DMS79 treated with DMSO at 0.1 percent for 48 hours (cell line): ENCODE data around the gene KCNJ5.

ENCODE experiments used
- DNase-seq: peaks from one replicate; lab custom pipeline; 2025; lab: John Stamatoyannopoulos, UW

KCNJ5 gene

DNA sequence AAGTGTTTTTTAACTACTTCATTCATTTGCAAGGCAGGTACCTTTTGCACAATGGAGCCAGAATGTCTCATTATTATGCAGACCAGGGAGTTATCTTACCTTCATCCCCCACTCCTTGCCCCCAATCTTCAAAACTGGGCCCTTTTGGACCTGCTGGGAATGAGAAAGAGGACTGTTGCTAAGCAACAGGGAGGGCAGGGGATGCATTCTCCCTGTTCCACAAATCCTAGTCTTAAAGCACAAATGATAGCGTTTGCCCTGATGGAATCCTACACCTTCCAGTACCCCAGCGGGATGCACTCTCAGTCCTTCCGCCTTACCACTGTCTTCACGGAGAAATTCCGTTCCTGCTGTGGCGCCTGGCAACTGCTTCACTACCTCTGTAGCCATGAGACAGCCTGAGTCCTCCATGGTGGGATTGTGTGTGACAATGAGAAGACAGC is 20.0 kb upstream of the KCNJ5 start:
- DNase-seq: no peak

- DNase-seq: no peak
Measured at GRCh38 chr11:128872094-128872493, 19.1 kb upstream of the KCNJ5 start.

DNA sequence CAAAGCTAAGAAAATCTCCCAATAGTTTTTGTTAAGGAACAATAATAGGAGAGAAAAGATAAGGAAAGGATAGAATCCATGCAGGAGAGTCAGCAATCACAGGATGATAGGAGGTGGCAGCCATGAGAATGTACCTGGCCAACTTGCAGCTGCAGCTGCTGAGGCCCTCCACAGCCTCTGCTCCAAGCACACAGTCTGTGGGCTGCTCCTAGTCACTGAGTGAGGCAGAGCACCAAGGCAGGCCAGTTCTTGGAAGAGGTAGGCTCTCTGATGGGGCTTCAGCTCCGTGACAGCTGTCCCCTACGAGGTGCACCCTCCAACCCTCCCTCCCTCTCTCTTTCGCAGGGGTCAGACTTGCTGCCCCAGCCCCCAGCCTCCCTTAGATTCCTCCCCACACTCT is 18.6 kb upstream of the KCNJ5 start:
- no peak for DNase-seq

- DNase-seq: no peak
Measured at GRCh38 chr11:128874427-128874826, 16.7 kb upstream of the KCNJ5 start.

DNA sequence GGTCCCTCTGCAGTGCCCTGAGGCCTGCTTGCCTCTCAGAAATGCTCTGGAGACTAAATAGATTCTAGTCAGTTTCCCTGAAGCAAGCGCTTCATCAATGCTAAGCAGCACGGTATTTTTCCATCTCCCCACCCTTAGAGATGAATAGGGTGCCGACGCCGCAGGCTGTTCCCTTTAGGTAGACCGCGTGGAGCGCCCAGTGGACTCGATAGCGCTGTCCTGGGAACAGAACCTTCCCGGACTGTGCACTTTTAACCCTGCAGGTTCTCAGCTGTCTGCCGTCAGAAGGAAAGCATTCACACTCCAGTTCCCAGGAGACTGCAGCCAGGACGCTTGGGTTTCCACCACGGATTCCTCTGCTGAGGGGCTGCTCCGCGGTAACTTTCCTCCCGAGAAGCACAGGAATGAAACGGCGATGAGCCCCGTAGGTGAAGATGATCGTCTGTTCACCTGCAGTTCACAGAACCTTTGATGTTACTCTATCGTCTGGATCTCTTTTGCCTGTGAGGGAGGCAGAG is 15.0 kb upstream of the KCNJ5 start:
- DNase-seq: no peak

- no peak for DNase-seq
Measured at GRCh38 chr11:128877726-128878125, 13.4 kb upstream of the KCNJ5 start.

- no peak for DNase-seq
Measured at GRCh38 chr11:128878455-128878854, 12.7 kb upstream of the KCNJ5 start.

DNA sequence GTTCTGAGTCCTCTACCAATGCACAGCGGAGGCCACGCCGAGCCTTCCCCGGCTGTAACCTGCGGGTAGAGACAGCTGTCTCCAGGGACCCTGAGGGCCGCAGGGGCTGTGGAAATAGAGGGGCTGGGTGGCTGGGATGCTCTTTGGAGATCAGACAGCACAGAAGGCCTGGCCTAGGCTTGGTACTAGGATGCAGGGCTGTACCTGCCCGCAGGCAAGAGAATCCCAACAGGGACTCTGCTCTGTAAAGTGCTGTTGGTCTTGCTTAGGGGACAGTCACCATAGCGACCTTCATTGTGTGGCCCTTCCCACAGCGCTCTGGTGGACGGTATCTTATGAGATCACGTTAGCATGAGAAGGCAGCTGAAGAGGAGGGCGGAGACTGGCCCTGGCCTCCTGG is 11.3 kb upstream of the KCNJ5 start:
- DNase-seq: peak; percentile 23

GRCh38 chr11:128881221-128881620 is 9.9 kb upstream of the KCNJ5 start:
- DNase-seq: no peak

GRCh38 chr11:128882451-128882850 is 8.7 kb upstream of the KCNJ5 start:
- no peak for DNase-seq

DNA sequence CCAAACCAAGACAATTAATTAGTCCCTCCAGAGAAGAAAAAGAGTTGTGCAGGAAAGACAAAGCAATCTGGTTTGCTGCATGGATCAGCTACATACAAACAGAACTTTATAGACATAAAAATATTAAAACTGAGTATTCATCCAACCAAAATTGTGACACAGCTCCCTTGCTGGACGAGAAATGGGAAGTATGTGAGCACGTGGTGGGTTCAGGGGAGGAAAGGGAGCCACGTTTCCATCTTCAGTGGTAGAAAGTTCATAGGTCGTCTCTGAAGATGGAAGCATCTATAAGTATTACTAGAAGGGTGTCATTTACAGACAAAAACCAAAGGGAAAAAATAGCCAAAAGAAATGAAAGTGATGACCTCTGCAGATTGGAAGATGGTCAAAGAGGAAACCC is 7.1 kb upstream of the KCNJ5 start:
- no peak for DNase-seq

DNA sequence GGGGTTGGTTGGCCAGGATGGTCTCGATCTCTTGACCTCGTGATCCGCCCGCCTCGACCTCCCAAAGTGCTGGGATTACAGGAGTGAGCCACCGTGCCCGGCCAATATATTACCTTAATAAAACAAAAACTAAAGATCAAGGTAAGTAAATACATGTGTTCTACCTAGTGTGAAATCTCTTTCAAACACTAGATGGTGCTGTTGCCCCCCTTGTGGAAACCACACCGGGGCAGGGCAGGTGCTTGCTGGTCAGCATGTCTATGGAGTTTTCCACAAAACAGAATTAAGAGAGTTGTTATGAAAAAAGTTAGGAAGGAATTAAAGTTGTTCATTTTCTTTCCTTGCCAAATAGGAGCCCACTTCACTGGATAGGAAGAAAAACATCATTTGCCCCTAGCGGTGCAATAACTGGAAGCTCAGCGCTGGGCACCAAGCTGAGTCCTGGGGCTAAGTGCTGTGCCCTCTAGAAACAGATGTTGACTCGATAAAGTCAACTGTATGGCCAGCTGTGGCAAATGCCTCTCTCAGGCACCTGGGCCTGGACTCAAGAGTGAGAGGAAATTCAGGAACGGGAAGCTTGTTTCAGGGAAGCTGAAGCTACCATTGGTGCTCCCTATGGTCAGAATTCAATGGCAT is 6.3 kb upstream of the KCNJ5 start:
- peak; percentile 86 for DNase-seq

GRCh38 chr11:128886406-128887124 is 4.6 kb upstream of the KCNJ5 start:
- DNase-seq: peak; percentile 9

DNA sequence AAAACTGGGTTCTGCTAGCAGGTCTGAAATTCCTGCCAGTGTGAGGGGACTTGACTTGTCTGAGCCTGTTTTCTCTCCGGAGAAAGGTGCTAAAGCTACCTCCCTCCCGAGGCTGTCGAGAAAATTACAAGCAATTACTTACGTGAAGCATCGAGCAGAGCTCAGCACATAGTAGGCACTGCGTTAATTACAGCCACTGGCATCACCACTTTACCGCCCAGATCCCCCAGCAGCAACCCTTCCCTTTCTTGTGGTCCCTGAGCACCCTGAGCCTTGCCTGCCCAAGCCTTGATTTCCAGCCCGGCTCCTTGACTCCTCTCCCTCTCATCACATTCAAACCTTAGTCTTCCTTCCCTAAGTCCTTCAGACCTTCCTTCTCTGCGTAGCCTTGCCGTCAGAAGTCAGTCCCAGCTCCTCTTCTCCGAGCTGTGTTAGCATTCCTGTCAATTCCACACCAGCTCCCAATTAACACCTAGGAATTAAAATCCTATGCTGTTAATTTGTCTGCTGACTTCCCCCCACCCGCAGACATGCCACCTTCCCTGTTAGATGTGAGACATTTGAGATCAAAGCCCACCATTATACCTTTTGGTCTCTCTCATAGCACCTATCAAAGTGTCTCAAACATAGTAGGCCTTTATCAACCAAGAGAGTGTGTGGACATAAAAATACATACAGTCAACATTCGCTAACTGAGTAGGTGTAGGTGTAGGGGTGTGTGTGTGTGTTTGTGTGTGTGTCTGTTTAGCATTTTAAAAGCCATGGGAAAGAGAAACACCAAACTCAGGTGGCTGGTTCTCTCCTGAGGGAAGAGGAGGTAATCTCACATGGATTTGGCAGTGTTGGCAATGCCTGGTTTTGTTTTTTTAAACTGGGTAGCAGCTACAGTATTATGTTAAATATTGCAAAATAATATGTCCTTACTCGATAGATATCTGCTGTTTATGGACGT is 2.8 kb upstream of the KCNJ5 start:
- DNase-seq: no peak

GRCh38 chr11:128889657-128890213 is 1.4 kb upstream of the KCNJ5 start:
- no peak for DNase-seq

DNA sequence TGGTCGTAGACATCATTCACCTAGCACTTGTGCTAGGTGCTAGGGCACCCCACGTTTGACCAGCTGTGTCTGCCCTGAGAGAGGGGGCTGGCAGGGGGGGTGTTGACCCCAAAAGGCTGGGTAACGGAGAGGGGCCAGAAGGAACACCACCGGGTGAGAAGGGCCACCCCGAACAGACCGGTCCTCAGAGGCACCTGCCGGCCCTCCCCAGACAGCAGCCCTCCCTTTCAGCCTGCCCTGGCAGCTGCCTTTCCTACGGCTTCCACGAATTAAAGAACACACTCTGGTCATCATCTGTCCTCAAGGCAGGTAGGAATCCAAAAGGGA is 977 bp upstream of the KCNJ5 start:
- no peak for DNase-seq

DNA sequence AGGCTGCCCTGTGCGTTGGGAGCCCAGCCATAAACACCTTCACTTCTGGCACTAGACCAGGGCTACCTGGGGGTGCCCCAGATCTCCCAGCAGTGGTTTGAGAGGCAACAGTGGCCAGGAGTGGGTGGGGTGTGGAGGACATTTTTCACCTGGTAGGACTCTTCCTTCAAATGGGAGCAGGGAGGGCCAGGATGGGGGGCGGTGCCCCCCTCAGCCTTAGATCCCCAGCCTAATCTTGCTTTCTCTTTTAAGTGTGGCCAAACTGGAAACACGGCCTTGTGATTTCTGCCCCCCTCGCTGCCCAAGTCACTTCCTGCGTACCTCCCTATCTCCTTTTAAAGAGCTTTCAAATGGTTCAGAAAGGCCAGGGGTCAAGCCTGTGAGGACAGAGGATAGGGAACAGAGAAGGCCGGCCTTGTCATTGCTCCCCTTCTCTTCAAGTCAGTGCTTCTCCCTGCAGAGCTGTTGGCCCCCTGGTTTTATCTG is 800 bp downstream of the KCNJ5 start:
- no peak for DNase-seq

DNA sequence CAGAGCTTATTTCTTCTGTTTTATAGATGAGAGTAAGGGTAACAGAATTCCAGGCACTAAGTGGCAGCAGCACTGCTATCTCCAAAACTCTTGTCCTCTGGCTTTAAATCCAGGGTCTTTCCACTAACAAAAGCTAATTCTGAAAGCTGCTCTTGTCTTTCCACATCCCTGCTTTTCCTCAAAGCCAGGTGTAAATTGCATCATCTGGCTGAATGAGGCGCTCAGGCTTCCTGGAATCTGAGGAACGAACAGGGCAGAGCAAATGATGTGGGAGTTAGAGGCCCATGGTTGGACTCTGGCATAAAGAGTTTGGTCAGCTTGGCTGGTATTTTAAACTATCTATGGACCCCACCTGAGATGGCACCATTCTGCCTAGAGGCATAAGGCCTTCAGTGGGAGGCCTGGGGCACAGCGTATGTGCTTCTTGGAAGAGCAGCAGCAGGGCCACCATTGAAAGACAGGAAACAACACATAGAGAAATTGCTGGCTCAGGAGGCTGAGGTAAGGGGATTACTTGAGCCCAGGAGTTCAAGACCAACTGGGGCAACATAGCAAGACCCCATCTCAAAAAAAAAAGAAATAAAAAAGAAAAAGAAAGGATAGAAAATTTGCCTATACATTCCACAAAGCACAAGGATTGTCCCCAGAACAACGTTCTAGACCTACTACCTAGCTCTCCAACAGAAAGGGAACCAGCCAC is 1.9 kb downstream of the KCNJ5 start:
- no peak for DNase-seq

- peak; percentile 72 for DNase-seq
Measured at GRCh38 chr11:128893578-128894285, 2.6 kb downstream of the KCNJ5 start.

GRCh38 chr11:128894286-128894681 is 3.1 kb downstream of the KCNJ5 start:
- peak; percentile 49 for DNase-seq

DNA sequence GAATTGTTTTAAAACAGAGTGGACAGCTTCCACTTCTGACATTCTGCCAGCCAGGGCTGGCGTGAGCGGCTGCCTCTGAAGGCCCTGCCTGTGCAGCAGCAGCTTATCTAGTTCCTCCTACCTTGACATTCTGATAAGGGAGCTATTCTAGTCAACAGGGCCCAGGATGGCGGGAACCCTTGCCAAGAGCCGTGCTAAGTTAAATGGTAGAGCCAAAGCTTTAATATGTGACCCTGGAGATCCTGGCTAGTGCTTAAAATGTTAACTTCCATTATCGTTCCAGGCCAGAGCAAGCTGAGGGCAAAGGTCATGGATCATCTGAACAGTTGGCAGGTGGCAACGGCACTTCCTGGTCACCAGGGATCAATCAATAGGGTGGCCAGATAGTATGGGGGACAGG is 3.5 kb downstream of the KCNJ5 start:
- DNase-seq: no peak
